GM21723 (cell line): Measurements from ENCODE around the gene TEX26.
"Not testable (repeated sequence)": the region's sequence is repeated elsewhere in the genome, so short reads cannot be mapped to it uniquely, and the experiment has no call there.

ENCODE experiments used
- ATAC-seq: cut with Tn5 transposase; IDR thresholded peaks from one replicate; pipeline ENCODE4 v1.9.1; 2021; ENCODE audit warnings: mild to moderate bottlenecking, moderate library complexity; ENCODE audit not compliant: unreplicated experiment

The TEX26 gene

GRCh38 chr13:30918662-30919405 is 13.6 kb upstream of the TEX26 start:
- no peak for ATAC-seq

- ATAC-seq, result no peak
Measured at GRCh38 chr13:30920162-30920909, 12.1 kb upstream of the TEX26 start.

GRCh38 chr13:30923418-30923817 is 9.0 kb upstream of the TEX26 start:
- ATAC-seq, result no peak

- ATAC-seq, result no peak
Measured at GRCh38 chr13:30924721-30925120, 7.7 kb upstream of the TEX26 start.

- no peak for ATAC-seq
Measured at GRCh38 chr13:30925429-30925828, 7.0 kb upstream of the TEX26 start.

GRCh38 chr13:30926781-30927180 is 5.7 kb upstream of the TEX26 start:
- no peak for ATAC-seq

- not testable (repeated sequence) for ATAC-seq
Measured at GRCh38 chr13:30927188-30927587, 5.3 kb upstream of the TEX26 start.

- no peak for ATAC-seq
Measured at GRCh38 chr13:30927595-30927994, 4.9 kb upstream of the TEX26 start.

- ATAC-seq, result no peak
Measured at GRCh38 chr13:30928978-30929377, 3.5 kb upstream of the TEX26 start.

GRCh38 chr13:30933354-30933670 is 856 bp downstream of the TEX26 start:
- ATAC-seq, result no peak

GRCh38 chr13:30934381-30934780 is 1.9 kb downstream of the TEX26 start:
- ATAC-seq, result no peak

- no peak for ATAC-seq
Measured at GRCh38 chr13:30934803-30935202, 2.3 kb downstream of the TEX26 start.

GRCh38 chr13:30936971-30937370 is 4.5 kb downstream of the TEX26 start:
- no peak for ATAC-seq

- no peak for ATAC-seq
Measured at GRCh38 chr13:30943881-30944280, 11.4 kb downstream of the TEX26 start.

GRCh38 chr13:30957258-30957943 is 24.9 kb downstream of the TEX26 start:
- no peak for ATAC-seq

- no peak for ATAC-seq
Measured at GRCh38 chr13:30959678-30960077, 27.2 kb downstream of the TEX26 start.

- ATAC-seq, result no peak
Measured at GRCh38 chr13:30963791-30964190, 31.3 kb downstream of the TEX26 start.

GRCh38 chr13:30965380-30965779 is 32.9 kb downstream of the TEX26 start:
- no peak for ATAC-seq

GRCh38 chr13:30966101-30966500 is 33.6 kb downstream of the TEX26 start:
- ATAC-seq, result no peak

GRCh38 chr13:30968846-30969245 is 36.4 kb downstream of the TEX26 start:
- no peak for ATAC-seq

- ATAC-seq, result no peak
Measured at GRCh38 chr13:30971575-30971974, 39.1 kb downstream of the TEX26 start.

GRCh38 chr13:30972888-30973377 is 40.5 kb downstream of the TEX26 start:
- no peak for ATAC-seq
